ENCODE results near the gene RPL10. TPM values are rescaled to one million over a fixed set of nuclear protein-coding genes. Genes with fewer than 3 reads are reported as not detected.
A peak's percentile ranks its signal among the peaks of the same experiment; 100 is the strongest.

The RPL10 gene
- total RNA-seq, 1 donor, result 3,230 TPM

- DNase-seq (ENCODE audit: low read depth), result no peak
- no peak overlapping the region for H3K4me3 ChIP-seq (ENCODE audit: low read depth, low read length)
- TF ChIP-seq CTCF (IDR thresholded peaks at IDR 0.05; ENCODE audit: insufficient read depth, low read length), result no peak
Measured at GRCh38 chrX:154431341-154431740, 33.2 kb downstream of the RPL10 start.

GRCh38 chrX:154432210-154432609 is 34.0 kb downstream of the RPL10 start:
- DNase-seq (ENCODE audit: low read depth), result no peak
- no peak overlapping the region for H3K4me3 ChIP-seq (ENCODE audit: low read depth, low read length)
- no peak for TF ChIP-seq CTCF (IDR thresholded peaks at IDR 0.05; ENCODE audit: insufficient read depth, low read length)

- no peak overlapping the region for H3K4me3 ChIP-seq (ENCODE audit: low read depth, low read length)
- no peak for DNase-seq (ENCODE audit: low read depth)
- TF ChIP-seq CTCF (IDR thresholded peaks at IDR 0.05; ENCODE audit: insufficient read depth, low read length), result no peak
Measured at GRCh38 chrX:154433605-154434004, 35.4 kb downstream of the RPL10 start.

- no peak for TF ChIP-seq CTCF (IDR thresholded peaks at IDR 0.05; ENCODE audit: insufficient read depth, low read length)
- H3K4me3 ChIP-seq (ENCODE audit: low read depth, low read length), result no peak overlapping the region
- DNase-seq (ENCODE audit: low read depth), result no peak
Measured at GRCh38 chrX:154434394-154435168, 36.4 kb downstream of the RPL10 start.

- no peak for TF ChIP-seq CTCF (IDR thresholded peaks at IDR 0.05; ENCODE audit: insufficient read depth, low read length)
- DNase-seq (ENCODE audit: low read depth), result no peak
- H3K4me3 ChIP-seq (ENCODE audit: low read depth, low read length), result no peak overlapping the region
Measured at GRCh38 chrX:154435171-154435733, 37.1 kb downstream of the RPL10 start.

GRCh38 chrX:154436374-154436982 is 38.3 kb downstream of the RPL10 start:
- peak; percentile 19 for DNase-seq (ENCODE audit: low read depth)
- TF ChIP-seq CTCF (IDR thresholded peaks at IDR 0.05; ENCODE audit: insufficient read depth, low read length), result no peak
- peak overlapping the region; percentile 77 for H3K4me3 ChIP-seq (ENCODE audit: low read depth, low read length)
